NCI-H1436 (cell line): ENCODE measurements around the gene LNX2.

Source experiments
- DNase-seq: peaks from one replicate; lab custom pipeline; 2025; lab: John Stamatoyannopoulos, UW

The LNX2 gene

GRCh38 chr13:27605610-27606200, 14.6 kb downstream of the LNX2 start:
- DNase-seq: no peak

- no peak for DNase-seq
These were observed 15.2 kb downstream of the LNX2 start for GRCh38 chr13:27605099-27605498.

- no peak for DNase-seq
These were observed 18.5 kb downstream of the LNX2 start for GRCh38 chr13:27601803-27602202.

DNA sequence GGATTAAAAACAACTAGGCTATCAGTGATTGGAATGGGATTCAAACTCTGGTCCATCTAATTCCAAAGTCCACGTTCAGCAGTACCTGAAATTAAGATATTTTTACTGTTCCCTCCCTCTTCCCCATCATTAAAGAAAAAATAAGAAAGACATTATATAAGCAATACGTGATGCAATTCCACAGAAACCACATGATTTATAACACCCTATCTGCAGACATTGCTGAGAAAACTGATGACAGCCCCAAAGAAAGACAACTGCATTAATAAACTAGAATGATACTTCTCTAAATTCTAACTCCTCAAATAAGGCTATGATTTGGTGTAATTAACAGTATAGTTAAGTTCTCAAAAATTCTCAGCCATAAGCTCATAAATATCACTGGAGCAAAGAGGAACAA, 19.1 kb downstream of the LNX2 start:
- DNase-seq: no peak

DNA sequence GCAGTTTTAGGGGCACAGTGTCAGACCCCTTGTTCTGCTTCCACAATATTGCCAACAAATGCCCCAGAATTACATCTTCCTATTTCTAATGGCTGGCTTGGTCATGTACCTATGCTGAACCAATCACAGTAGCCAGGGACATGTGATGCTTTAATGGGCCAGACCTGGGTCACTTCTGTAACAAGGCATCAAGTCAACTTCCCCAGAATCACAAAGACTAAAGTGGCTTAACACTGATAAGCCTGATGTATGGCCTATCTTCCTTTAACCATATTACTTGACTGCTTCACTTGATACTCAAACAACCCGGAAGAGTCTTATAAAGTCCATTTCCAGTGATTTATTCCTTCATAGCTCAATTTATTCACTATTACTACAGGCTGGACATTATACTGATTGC, 19.6 kb downstream of the LNX2 start:
- no peak for DNase-seq

GRCh38 chr13:27599845-27600553, 20.3 kb downstream of the LNX2 start:
- DNase-seq: no peak

- no peak for DNase-seq
These were observed 21.2 kb downstream of the LNX2 start for GRCh38 chr13:27599096-27599495.

GRCh38 chr13:27595055-27595811, 25.1 kb downstream of the LNX2 start:
- DNase-seq: no peak

DNA sequence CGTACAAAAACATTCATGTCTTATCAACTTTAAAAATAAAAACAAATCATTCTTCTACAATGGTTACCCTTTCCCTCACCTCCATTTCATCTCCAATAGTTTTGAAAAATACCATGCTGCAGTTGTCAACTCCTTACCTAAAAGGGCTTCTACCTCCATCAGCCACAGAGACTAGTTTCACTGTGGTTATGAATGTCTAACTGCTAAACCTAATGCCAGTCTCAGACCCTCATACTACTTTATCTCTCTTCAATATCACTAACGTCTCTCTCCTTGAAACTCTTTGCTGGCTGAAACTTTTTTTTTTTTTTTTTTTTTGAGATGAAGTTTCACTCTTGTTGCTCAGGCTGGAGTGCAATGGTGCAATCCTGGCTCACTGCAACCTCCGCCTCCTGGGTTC, 27.1 kb downstream of the LNX2 start:
- DNase-seq: no peak

DNA sequence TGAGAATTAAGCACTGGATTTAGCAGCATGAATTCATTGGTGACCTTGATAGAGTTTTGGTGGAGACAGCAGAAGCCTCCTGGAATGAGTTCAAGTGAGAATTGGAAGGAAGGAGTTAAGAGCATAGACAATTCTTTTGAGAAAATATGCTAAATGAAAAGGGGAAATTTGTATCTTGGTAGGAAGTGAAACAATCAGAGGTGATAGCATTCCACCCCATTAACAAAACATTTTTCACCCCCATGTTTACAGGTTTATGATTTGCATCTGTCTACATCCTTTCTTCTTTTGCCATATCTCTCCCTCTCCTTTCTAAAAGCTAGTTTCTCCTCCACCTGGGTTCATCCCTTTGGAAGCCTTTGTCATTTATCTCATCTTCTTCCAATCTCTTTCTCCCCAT, 27.5 kb downstream of the LNX2 start:
- DNase-seq: no peak

GRCh38 chr13:27588405-27588804, 31.9 kb downstream of the LNX2 start:
- DNase-seq: no peak

- DNase-seq: no peak
These were observed 33.1 kb downstream of the LNX2 start for GRCh38 chr13:27587095-27587746.

GRCh38 chr13:27583645-27584044, 36.7 kb downstream of the LNX2 start:
- DNase-seq: no peak

DNA sequence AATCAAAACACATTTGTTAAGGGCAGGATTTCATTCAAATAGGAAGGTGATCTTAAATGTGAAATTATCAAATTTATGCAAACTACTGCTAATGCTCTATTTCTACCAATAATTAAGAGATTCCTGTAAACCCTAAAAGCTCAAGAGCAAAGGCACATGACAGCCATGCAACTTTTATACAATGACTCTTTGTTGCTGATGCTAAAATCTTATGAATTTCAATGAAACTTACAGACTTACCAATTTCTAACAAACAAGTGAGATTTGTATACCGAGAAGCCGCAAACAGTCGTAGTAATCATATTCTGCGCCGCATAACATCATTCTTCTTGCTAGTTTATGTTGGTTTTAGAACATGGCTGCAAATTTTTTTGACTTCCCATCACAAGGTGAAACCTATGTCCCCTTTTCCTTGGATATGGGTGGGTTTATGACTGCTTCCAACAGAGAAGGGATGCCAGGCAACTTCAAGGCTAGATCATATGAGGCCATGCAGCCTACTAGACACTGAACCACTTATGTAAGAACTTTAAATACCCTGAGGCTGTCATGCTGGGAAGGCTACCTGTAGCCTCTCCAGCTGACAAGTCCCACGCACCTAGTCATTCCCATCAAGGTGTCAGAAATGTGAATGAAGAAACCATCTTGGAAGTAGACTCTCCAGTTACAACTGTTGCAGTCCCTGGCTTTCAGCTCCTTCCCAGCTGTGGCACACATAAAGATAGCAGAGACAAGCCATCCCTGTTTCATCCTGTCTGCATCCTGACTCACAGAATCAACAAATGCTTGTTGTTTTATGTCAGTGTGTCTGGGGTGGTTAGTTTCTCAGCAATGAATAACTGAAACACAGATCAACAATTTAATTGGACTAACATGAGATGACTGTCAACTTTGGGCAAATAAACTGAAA, 42.0 kb downstream of the LNX2 start:
- no peak for DNase-seq

DNA sequence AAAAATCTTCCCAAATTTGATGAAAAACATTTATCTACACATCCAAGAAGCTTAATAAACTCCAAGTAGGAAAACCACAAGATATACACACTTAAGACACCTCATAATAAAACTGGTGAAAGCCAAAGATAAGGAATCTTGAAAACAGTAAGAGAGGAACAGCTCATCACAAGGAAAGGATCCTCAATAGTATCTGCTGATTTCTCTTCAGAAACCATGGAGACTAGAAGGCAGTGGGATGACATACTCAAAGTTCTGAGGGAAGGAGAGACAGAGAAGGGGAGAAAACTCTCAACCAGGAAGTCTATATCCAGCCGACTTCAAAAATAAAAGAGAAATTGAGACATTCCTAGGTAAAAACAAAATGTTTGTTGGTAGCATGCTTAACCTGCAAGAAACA, 45.7 kb downstream of the LNX2 start:
- DNase-seq: no peak

DNA sequence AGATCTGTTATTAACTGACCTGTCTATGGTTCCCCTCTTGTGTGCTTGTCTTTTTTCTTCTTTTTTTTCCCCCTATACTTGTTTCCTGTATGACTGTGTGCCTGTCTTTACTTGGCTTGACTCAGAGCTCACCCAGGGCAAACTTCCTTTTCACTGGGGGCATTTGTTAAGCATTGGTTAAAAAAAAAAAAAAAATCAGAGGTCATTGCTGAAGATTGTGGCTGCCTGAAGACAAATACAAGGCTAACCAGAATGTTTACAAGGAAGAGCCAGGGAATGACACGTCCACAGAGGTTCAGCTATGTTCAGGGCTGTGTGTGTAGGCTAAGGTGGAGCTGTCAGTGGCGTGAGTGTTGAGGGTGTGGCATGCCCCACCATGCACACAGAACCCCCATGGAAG, 47.1 kb downstream of the LNX2 start:
- no peak for DNase-seq

GRCh38 chr13:27572234-27572901, 48.0 kb downstream of the LNX2 start:
- no peak for DNase-seq

- no peak for DNase-seq
These were observed 49.4 kb downstream of the LNX2 start for GRCh38 chr13:27570906-27571305.

- DNase-seq: no peak
These were observed 50.9 kb downstream of the LNX2 start for GRCh38 chr13:27569405-27569804.

DNA sequence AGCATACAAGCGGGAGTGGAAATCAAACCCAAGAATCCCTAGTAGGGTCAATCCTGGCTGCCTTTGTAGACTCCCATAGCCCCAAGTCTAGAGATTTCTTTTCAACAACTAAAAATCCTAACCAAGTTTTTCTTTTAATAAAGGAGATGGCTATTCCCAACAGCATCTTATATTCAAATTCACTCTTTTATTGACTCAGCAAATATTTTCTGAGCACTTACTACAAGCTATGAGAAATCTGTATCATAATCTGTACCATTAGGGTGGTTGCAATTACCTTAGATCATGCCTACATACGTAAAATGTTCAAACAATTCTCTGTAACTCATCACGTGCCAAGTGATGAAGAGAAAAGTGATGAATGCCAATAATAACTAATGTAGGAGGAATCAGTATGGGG, 54.5 kb downstream of the LNX2 start:
- DNase-seq: no peak

DNA sequence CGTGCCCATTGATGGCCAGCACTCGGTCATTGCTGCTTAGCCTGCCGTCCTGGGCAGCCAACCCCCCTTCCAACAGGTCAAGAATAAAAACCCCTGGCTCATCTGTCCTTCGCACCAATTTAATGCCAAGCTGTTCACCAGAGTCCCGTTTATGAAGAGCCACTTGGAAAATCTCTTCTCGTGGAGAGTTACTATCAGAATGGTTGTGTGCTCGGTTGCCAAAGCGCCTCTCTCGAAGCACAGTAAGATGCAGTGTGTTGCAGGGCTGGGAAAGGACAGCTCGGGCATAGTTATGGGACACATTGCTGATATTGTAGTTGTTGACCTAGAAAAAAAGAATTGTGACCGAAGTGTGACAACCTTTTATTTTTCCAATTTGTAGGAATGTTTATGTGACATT, 57.9 kb downstream of the LNX2 start:
- DNase-seq: no peak
